C4-2B (cell line): ENCODE results near the gene ABHD3.

ENCODE experiments used
- ZFX ChIP-seq: fragments of 450-650 bp; IDR thresholded peaks from 2 replicates; pipeline ENCODE4 v1.6.1; 2017
- TF ChIP-seq, protein P1 (sequence below): fragments of 450-650 bp; conservative IDR thresholded peaks from 2 replicates; pipeline ENCODE4 v1.5.1; 2017; ENCODE audit warnings: mild to moderate bottlenecking

DNA sequence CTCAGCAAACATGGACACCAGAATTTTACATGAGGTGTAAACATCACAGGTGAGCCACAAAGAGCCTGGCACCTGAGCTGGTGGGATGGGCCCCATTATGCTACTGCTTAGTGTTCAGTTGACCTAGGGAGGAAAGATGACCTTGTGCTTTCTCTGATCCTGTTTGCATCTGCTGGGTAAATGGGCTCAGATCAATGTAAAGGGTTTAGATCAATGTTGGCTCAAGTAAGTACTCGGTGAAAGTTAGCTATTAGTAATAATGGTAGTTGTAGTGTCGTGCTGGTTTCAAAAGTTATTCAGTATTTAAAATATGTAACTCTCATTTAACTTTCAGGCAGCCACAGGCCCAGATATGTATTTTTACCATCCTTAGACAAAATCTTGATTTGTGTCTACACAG lies 19.8 kb downstream of the ABHD3 start:
- TF ChIP-seq, protein P1, sequence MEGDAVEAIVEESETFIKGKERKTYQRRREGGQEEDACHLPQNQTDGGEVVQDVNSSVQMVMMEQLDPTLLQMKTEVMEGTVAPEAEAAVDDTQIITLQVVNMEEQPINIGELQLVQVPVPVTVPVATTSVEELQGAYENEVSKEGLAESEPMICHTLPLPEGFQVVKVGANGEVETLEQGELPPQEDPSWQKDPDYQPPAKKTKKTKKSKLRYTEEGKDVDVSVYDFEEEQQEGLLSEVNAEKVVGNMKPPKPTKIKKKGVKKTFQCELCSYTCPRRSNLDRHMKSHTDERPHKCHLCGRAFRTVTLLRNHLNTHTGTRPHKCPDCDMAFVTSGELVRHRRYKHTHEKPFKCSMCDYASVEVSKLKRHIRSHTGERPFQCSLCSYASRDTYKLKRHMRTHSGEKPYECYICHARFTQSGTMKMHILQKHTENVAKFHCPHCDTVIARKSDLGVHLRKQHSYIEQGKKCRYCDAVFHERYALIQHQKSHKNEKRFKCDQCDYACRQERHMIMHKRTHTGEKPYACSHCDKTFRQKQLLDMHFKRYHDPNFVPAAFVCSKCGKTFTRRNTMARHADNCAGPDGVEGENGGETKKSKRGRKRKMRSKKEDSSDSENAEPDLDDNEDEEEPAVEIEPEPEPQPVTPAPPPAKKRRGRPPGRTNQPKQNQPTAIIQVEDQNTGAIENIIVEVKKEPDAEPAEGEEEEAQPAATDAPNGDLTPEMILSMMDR: no peak
- no peak for TF ChIP-seq ZFX
